Keratinocyte (primary cell): ENCODE data around the gene FGGY. TPM values are rescaled to one million over a fixed set of nuclear protein-coding genes. Genes with fewer than 3 reads are reported as not detected.

Experiments used
- DNase-seq: peaks from one replicate; pipeline ENCODE4 v3.0.0-alpha.2; 2011; ENCODE audit warnings: low read depth, missing footprints, low spot score
- FAIRE-seq: peaks from 2 replicates; lab custom pipeline; 2011; peaks lifted over from hg19 to GRCh38; lab: Jason Lieb, UNC
- H2AFZ ChIP-seq: 2 replicates; pipeline ENCODE4 v1.6.0; 2012; ENCODE audit warnings: low read length, control low read depth, inconsistent platforms; ENCODE audit not compliant: control insufficient read depth
- H3K27ac ChIP-seq: 2 replicates; pipeline ENCODE4 v1.5.1; 2011; ENCODE audit warnings: low read length; ENCODE audit not compliant: control insufficient read depth, insufficient read depth
- H3K27me3 ChIP-seq: 3 replicates; pipeline ENCODE4 v1.6.0; 2011; ENCODE audit warnings: low read length; ENCODE audit not compliant: control insufficient read depth, insufficient read depth; ENCODE audit errors: extremely low read depth
- H3K36me3 ChIP-seq, 2 experiments: 2 replicates in 1 of 2; 3 replicates in 1 of 2; pipeline ENCODE4 v1.5.1; 2011; ENCODE audit warnings: low read length in 2 of 2, mild to moderate bottlenecking in 1 of 2; ENCODE audit not compliant: control insufficient read depth in 2 of 2, insufficient read depth in 2 of 2; ENCODE audit errors: extremely low read depth in 1 of 2
- H3K4me1 ChIP-seq: 3 replicates; pipeline ENCODE4 v1.5.1; 2011; ENCODE audit warnings: low read length; ENCODE audit not compliant: control insufficient read depth, insufficient read depth; ENCODE audit errors: extremely low read depth
- H3K4me2 ChIP-seq: 3 replicates; pipeline ENCODE4 v1.6.0; 2011; ENCODE audit warnings: low read depth, low read length; ENCODE audit not compliant: control insufficient read depth, insufficient read depth; ENCODE audit errors: extremely low read depth
- H3K4me3 ChIP-seq, 3 experiments: fragments of 200-600 bp in 1 of 3; sonication (generic) in 1 of 3; 2 replicates in 2 of 3; 3 replicates in 1 of 3; pipeline ENCODE4 v1.5.1; 2011 to 2016; ENCODE audit warnings: low read length in 3 of 3, mild to moderate bottlenecking in 3 of 3, control low read depth in 2 of 3, inconsistent platforms in 1 of 3, low read depth in 1 of 3, mixed read lengths in 1 of 3, mixed run types in 1 of 3, moderate library complexity in 1 of 3; ENCODE audit not compliant: control insufficient read depth in 2 of 3, insufficient read depth in 2 of 3; ENCODE audit errors: extremely low read depth in 1 of 3
- H3K79me2 ChIP-seq: 2 replicates; pipeline ENCODE4 v1.6.0; 2012; ENCODE audit warnings: low read length; ENCODE audit not compliant: control insufficient read depth, insufficient read depth
- H3K9ac ChIP-seq: 3 replicates; pipeline ENCODE4 v1.6.0; 2011; ENCODE audit warnings: low read length; ENCODE audit not compliant: control insufficient read depth, insufficient read depth; ENCODE audit errors: extremely low read depth
- H3K9me1 ChIP-seq: 3 replicates; pipeline ENCODE4 v1.6.0; 2011; ENCODE audit warnings: low read length; ENCODE audit not compliant: control insufficient read depth, insufficient read depth; ENCODE audit errors: extremely low read depth
- H3K9me3 ChIP-seq: 2 replicates; pipeline ENCODE4 v1.5.1; 2012; ENCODE audit warnings: low read depth, low read length; ENCODE audit not compliant: control insufficient read depth
- H4K20me1 ChIP-seq: 3 replicates; pipeline ENCODE4 v1.6.0; 2011; ENCODE audit warnings: low read length; ENCODE audit not compliant: control insufficient read depth, insufficient read depth; ENCODE audit errors: extremely low read depth
- EZH2 ChIP-seq: IDR thresholded peaks from one replicate; pipeline ENCODE4 v1.6.1; 2012; ENCODE audit warnings: inconsistent platforms, mild to moderate bottlenecking, low read length, moderate library complexity
- dilution Hi-C: fragments of 300-500 bp; cut with MboI; formaldehyde crosslinking; loops from one replicate; pipeline ENCODE4 v1.7.0; 2020; ENCODE audit warnings: low sequenced_read_pairs; ENCODE audit not compliant: extremely low pct_ligation_motif_present
- polyA minus RNA-seq, 3 experiments: library from RNA; depleted of rRNA, polyadenylated mRNA; stranded (reverse); fragments of >200 nt; gene quantifications; 1 replicate in 1 of 3; 2 replicates in 1 of 3; 3 replicates in 1 of 3; pipeline ENCODE4 v1.2.3, GENCODE V29; 2011
- polyA plus RNA-seq, 5 experiments: library from polyadenylated mRNA; depleted of rRNA in 3 of 5; stranded (reverse) in 3 of 5; stranded (forward) in 1 of 5; unstranded in 1 of 5; fragments of >200 nt; gene quantifications; 1 replicate in 1 of 5; 2 replicates in 3 of 5; 3 replicates in 1 of 5; pipeline versions ENCODE4 v1.2.1 to v1.2.3, GENCODE V29; 2011 to 2012; ENCODE audit warnings: missing spikeins in 2 of 5, low read depth in 1 of 5, low replicate concordance in 1 of 5
- TF ChIP-seq, protein P1 (sequence below), 3 experiments: IDR thresholded peaks in 1 of 3; conservative IDR thresholded peaks in 1 of 3; optimal IDR thresholded peaks in 1 of 3; 2 replicates in 2 of 3; 3 replicates in 1 of 3; pipeline versions ENCODE3 to v1.5.1; 2011; ENCODE audit warnings: low read length in 3 of 3, mild to moderate bottlenecking in 3 of 3, moderate library complexity in 2 of 3, control low read depth in 1 of 3, inconsistent platforms in 1 of 3; ENCODE audit not compliant: insufficient read depth in 2 of 3; ENCODE audit errors: extremely low read depth in 1 of 3

Gene FGGY, protein sequence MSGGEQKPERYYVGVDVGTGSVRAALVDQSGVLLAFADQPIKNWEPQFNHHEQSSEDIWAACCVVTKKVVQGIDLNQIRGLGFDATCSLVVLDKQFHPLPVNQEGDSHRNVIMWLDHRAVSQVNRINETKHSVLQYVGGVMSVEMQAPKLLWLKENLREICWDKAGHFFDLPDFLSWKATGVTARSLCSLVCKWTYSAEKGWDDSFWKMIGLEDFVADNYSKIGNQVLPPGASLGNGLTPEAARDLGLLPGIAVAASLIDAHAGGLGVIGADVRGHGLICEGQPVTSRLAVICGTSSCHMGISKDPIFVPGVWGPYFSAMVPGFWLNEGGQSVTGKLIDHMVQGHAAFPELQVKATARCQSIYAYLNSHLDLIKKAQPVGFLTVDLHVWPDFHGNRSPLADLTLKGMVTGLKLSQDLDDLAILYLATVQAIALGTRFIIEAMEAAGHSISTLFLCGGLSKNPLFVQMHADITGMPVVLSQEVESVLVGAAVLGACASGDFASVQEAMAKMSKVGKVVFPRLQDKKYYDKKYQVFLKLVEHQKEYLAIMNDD
- polyA plus RNA-seq (12.2 to 20.3 TPM (median 16.6 TPM) in 3 replicates), polyA minus RNA-seq (14.1 to 39.4 TPM (median 28.0 TPM) in 3 replicates)
- 10.4 TPM for polyA plus RNA-seq (2011; ENCODE audit: low read depth)
- polyA plus RNA-seq (2011; cell fraction: cytosol; rRNA removed) = 14.8 and 16.8 TPM in 2 replicates
- 11.8 and 14.6 TPM in 2 replicates for polyA plus RNA-seq (2011; cell fraction: nucleus; rRNA removed)
- polyA plus RNA-seq (2012; ENCODE audit: low replicate concordance) = 9.4 and 14.2 TPM in 2 replicates
- polyA minus RNA-seq (2011; cell fraction: cytosol; rRNA and poly(A)+ RNA removed) = 29.2 TPM
- 15.9 and 33.3 TPM in 2 replicates for polyA minus RNA-seq (2011; cell fraction: nucleus; rRNA and poly(A)+ RNA removed)

DNA sequence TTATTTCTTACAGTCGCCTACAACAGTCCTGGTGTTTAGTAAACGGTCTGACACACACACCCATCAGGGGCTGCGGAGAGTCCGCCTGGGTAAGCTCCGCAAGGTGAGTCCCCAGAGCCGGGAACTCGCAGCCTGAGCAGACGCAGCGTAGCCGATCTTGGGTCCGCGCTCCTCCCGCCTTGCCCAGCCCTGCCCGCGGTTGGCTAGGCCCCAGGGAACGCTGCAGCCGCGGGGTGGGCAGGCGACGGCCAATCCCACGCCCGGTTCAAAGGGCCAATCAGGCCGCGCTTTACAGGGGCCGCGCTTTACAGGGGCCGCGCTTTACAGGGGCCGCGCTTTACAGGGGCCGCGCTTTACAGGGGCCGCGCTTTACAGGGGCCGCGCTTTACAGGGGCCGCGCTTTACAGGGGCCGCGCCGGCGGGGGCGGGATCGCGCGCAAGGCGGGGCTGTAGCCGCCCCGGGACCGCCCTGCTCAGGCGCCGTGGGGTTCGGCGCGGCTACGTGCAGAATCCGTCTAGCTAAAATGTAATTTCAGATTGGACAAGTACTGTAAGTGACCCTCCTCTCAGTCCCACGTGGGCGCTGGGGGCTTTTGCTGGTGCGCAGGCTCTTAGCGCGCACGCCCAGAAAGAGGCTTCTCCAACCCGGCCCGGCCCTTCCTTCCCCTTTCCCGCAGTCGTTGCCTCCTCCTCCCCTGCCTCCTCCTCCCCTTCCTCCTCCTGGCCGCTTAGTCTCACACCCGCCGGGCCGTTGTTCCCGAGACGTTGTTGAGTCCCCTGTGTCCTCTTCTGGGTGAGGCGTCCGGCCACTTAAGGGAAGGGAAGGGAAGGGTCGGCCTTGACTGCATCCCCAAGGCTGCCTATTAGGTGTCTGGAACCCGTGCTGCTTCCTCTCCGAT lies at the start of gene FGGY:
FGGY (plus strand) TSS at position 737 of the 899 bp plus-strand sequence. CDS start 24,456 bp downstream, outside the sequence.
- no peaks in the 10 kb centered on the region for H3K36me3 ChIP-seq
- peak within 1 kb of the TSS; percentile 66 to 77 (median 77) for H3K4me3 ChIP-seq
- DNase-seq = peak; percentile 84
- no peaks in the 10 kb centered on the region for H3K79me2 ChIP-seq
- peak within 1 kb of the TSS; percentile 88 for H3K9ac ChIP-seq
- peaks cover 14% of the 10 kb centered on the region for H3K4me1 ChIP-seq
- peak within 1 kb of the TSS; percentile 90 for H3K27ac ChIP-seq
- peak; percentile 36 for FAIRE-seq
- no peaks in the 10 kb centered on the region for H3K9me1 ChIP-seq
- TF ChIP-seq EZH2 = no peak
- TF ChIP-seq, protein P1, sequence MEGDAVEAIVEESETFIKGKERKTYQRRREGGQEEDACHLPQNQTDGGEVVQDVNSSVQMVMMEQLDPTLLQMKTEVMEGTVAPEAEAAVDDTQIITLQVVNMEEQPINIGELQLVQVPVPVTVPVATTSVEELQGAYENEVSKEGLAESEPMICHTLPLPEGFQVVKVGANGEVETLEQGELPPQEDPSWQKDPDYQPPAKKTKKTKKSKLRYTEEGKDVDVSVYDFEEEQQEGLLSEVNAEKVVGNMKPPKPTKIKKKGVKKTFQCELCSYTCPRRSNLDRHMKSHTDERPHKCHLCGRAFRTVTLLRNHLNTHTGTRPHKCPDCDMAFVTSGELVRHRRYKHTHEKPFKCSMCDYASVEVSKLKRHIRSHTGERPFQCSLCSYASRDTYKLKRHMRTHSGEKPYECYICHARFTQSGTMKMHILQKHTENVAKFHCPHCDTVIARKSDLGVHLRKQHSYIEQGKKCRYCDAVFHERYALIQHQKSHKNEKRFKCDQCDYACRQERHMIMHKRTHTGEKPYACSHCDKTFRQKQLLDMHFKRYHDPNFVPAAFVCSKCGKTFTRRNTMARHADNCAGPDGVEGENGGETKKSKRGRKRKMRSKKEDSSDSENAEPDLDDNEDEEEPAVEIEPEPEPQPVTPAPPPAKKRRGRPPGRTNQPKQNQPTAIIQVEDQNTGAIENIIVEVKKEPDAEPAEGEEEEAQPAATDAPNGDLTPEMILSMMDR (optimal IDR thresholded peaks at IDR 0.05 in 1 of 3, IDR thresholded peaks at IDR 0.05 in 1 of 3, conservative IDR thresholded peaks at IDR 0.05 in 1 of 3; ENCODE audit: extremely low read depth in 1 of 3, insufficient read depth in 2 of 3, low read length in 3 of 3) = no peak
- peak within 1 kb of the TSS; percentile 81 for H3K4me2 ChIP-seq
- H4K20me1 ChIP-seq = no peaks in the 10 kb centered on the region
- dilution Hi-C loops = no loop called here
- H3K9me3 ChIP-seq = no peaks in the 10 kb centered on the region
- H2AFZ ChIP-seq = peak within 1 kb of the TSS; percentile 86
- no peaks in the 10 kb centered on the region for H3K27me3 ChIP-seq

DNA sequence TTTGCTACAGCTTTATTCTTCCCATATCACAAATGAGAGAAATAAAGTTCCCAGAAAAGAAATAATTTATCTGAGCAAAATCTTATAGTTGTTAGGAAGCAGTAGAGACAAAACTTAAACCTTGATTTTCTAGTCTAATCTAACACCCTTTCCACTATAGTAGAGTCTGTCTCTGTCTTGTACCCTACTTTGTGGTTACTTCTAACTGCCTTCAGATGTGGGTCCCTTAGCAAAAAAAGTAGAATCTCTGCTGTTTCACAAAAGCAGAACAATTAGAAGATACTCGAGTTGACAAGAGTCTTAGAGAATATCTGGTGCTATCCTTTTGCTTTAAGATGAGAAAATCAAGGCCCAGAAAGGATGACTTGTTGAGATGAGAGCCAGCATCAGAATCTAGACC lies 48.1 kb upstream of the FGGY start:
- dilution Hi-C loops = no loop called here
- Histone ChIP-seq H3K36me3 (no peaks in the 10 kb centered on the region), H3K9me3 (peaks cover 2% of the 10 kb centered on the region), H4K20me1 (no peaks in the 10 kb centered on the region), H3K9ac (no peak overlapping the region), H3K79me2 (no peaks in the 10 kb centered on the region), H3K27me3 (no peaks in the 10 kb centered on the region), H3K4me1 (no peaks in the 10 kb centered on the region), H3K27ac (no peak overlapping the region), H2AFZ (no peak overlapping the region), H3K9me1 (no peaks in the 10 kb centered on the region), H3K4me2 (no peak overlapping the region), H3K4me3 (no peak overlapping the region)
- no peak for FAIRE-seq
- TF ChIP-seq, protein P1 (optimal IDR thresholded peaks at IDR 0.05 in 1 of 3, IDR thresholded peaks at IDR 0.05 in 1 of 3, conservative IDR thresholded peaks at IDR 0.05 in 1 of 3; ENCODE audit: extremely low read depth in 1 of 3, insufficient read depth in 2 of 3, low read length in 3 of 3) = no peak
- TF ChIP-seq EZH2 = no peak
- no peak for DNase-seq
